Measurements from ENCODE around the gene RTN4RL1. TPM values are rescaled to one million over a fixed set of nuclear protein-coding genes. Genes with fewer than 3 reads are reported as not detected.

Gene RTN4RL1
- total and polyA plus RNA-seq, 4 experiments from 2014 or later = 0.27 to 2.0 (median 0.39) TPM

DNA sequence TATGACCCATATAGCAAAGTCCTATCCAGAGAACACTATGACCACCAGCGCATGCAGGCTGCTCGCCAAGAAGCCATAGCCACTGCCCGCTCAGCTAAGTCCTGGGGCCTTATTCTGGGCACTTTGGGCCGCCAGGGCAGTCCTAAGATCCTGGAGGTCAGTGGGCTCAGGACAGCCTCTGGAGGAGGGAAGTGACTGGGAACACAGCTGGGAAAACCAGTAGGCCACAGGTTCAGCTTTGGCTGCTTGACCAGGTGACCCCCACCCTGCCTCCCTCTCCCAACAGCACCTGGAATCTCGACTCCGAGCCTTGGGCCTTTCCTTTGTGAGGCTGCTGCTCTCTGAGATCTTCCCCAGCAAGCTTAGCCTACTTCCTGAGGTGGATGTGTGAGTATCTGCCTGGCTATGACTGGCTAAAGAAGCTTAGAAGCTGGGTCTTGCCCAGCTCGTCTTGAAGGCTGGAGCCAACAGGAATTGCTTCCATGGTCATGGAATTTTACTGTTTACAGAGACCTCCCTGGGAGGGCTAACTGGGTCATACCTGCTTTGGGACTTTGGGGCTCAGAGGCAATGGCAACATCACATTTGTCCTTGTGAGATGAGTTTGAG lies 15.2 kb upstream of the RTN4RL1 start:
- Histone ChIP-seq H3K4me1 (ENCODE audit: insufficient read depth, low read length) (peaks cover 24% of the 10 kb centered on the region), H3K4me3 (ENCODE audit: low read length in 2 of 2) (no peak overlapping the region), H3K27ac (ENCODE audit: low read depth, low read length) (no peak overlapping the region), H3K36me3 (ENCODE audit: insufficient read depth, low read length) (peaks cover 39% of the 10 kb centered on the region), H3K27me3 (ENCODE audit: insufficient read depth, low read length) (no peaks in the 10 kb centered on the region), H3K9me3 (ENCODE audit: control insufficient read depth in 1 of 2, low read length in 2 of 2) (no peaks in the 10 kb centered on the region)
- intact Hi-C loops (cut with micrococcal nuclease) = loop anchor here (5.0 to 10.0 kb wide), 3 partner anchors 208 to 396 kb away; partner anchors contain the start of genes RILP, RPA1 and SCARF1
- Mint-ChIP-seq H3K4me1 (peaks cover 6 to 32% (median 14%) of the 10 kb centered on the region in 4 donors), H3K27me3 (no peaks in the 10 kb centered on the region), H3K27ac (peak overlapping the region in 6 of 7 donors; percentile 79 to 89 (median 85)), H3K36me3 (peaks cover 15 to 48% of the 10 kb centered on the region in 2 donors), H3K9me3 (peaks cover 0 to 2% (median 0%) of the 10 kb centered on the region in 8 donors), H3K4me3 (peak overlapping the region; percentile 40 to 93 (median 64))
- ChIA-PET POLR2A (ENCODE audit: partially characterized antibody) (interaction anchor here (1.2 to 3.0 kb wide), 6 partner anchors 10 to 391 kb away, joined by 3 to 13 read pairs (median 6); partner anchors contain the start of genes DPH1, HIC1, RILP and RTN4RL1), CTCF (ENCODE audit: partially characterized antibody) (interaction anchor here (0.8 to 1.6 kb wide), 4 partner anchors 9 to 213 kb away, joined by 3 to 4 read pairs (median 3); no protein-coding TSS in a partner anchor)
- DNase-seq = no peak

- Mint-ChIP-seq H3K36me3 (peaks cover 13 to 40% of the 10 kb centered on the region in 2 donors), H3K4me3 (no peak overlapping the region), H3K27ac (peak overlapping the region in 1 of 7 donors; percentile 15), H3K9me3 (no peaks in the 10 kb centered on the region), H3K4me1 (peaks cover 7 to 24% (median 12%) of the 10 kb centered on the region in 4 donors), H3K27me3 (no peaks in the 10 kb centered on the region)
- Histone ChIP-seq H3K4me1 (ENCODE audit: insufficient read depth, low read length) (peaks cover 14% of the 10 kb centered on the region), H3K27me3 (ENCODE audit: insufficient read depth, low read length) (no peaks in the 10 kb centered on the region), H3K4me3 (ENCODE audit: low read length in 2 of 2) (no peak overlapping the region), H3K27ac (ENCODE audit: low read depth, low read length) (no peak overlapping the region), H3K36me3 (ENCODE audit: insufficient read depth, low read length) (peaks cover 30% of the 10 kb centered on the region), H3K9me3 (ENCODE audit: control insufficient read depth in 1 of 2, low read length in 2 of 2) (no peaks in the 10 kb centered on the region)
- intact Hi-C loops (cut with micrococcal nuclease) = no loop called here
- ChIA-PET CTCF (ENCODE audit: partially characterized antibody) (no interaction called here), POLR2A (ENCODE audit: partially characterized antibody) (no interaction called here)
- no peak for DNase-seq
Observed at GRCh38 chr17:2037155-2037554, 12.0 kb upstream of the RTN4RL1 start.

DNA sequence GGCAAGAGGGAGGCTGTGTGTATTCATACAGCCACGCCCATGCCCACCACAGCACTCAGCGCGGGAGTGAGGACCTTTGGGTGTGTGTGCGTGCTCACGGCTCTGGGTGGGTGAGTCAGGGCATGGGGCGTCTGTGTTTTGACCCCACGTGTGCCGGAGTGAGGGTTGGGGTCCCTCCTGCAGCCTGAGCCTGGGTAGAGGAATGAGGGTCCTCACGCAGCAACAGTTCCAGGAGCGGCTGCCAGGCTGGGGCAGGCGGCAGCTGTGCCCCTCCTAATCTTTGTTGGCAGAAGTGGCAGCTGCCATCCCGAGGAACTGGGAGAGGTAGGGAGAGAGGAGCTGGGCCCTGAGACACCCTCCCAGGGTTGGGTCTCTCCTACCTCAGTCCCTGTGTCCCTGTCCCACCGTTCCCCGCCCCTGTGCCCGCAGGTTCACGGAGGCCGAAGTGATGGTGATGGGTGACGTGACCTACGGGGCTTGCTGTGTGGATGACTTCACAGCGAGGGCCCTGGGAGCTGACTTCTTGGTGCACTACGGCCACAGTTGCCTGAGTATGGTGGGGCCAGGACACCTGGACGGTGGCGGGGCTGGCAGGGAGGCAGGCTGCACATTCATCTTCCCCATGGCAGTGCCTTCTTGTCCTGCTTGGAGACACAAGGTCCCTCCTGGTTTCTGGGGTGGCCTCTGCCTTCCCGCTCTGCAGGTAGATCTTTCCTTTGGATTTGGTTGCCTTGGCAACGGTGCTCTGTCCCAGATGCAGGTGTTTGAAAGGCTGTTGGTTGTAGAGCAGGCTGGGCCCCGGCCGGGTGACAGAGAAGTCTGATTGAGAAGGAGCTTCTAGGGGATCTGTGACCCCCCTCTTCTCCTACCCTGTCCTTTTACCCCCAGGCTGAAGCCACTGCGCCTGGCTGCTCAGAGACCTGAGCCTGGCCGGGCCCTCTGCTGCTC lies 10.7 kb upstream of the RTN4RL1 start:
- ChIA-PET CTCF (ENCODE audit: partially characterized antibody) (no interaction called here), POLR2A (ENCODE audit: partially characterized antibody) (interaction anchor here (1.0 kb wide), 1 partner anchor 319 kb away, joined by 3 read pairs; no protein-coding TSS in a partner anchor)
- Mint-ChIP-seq H3K4me3 (no peak overlapping the region), H3K9me3 (no peaks in the 10 kb centered on the region), H3K27me3 (no peaks in the 10 kb centered on the region), H3K27ac (no peak overlapping the region), H3K4me1 (peaks cover 8 to 27% (median 13%) of the 10 kb centered on the region in 4 donors), H3K36me3 (peaks cover 13 to 36% of the 10 kb centered on the region in 2 donors)
- Histone ChIP-seq H3K27me3 (ENCODE audit: insufficient read depth, low read length) (no peaks in the 10 kb centered on the region), H3K4me3 (ENCODE audit: low read length in 2 of 2) (no peak overlapping the region), H3K9me3 (ENCODE audit: control insufficient read depth in 1 of 2, low read length in 2 of 2) (no peaks in the 10 kb centered on the region), H3K36me3 (ENCODE audit: insufficient read depth, low read length) (peaks cover 30% of the 10 kb centered on the region), H3K27ac (ENCODE audit: low read depth, low read length) (no peak overlapping the region), H3K4me1 (ENCODE audit: insufficient read depth, low read length) (peaks cover 21% of the 10 kb centered on the region)
- intact Hi-C loops (cut with micrococcal nuclease) = no loop called here
- no peak for DNase-seq

DNA sequence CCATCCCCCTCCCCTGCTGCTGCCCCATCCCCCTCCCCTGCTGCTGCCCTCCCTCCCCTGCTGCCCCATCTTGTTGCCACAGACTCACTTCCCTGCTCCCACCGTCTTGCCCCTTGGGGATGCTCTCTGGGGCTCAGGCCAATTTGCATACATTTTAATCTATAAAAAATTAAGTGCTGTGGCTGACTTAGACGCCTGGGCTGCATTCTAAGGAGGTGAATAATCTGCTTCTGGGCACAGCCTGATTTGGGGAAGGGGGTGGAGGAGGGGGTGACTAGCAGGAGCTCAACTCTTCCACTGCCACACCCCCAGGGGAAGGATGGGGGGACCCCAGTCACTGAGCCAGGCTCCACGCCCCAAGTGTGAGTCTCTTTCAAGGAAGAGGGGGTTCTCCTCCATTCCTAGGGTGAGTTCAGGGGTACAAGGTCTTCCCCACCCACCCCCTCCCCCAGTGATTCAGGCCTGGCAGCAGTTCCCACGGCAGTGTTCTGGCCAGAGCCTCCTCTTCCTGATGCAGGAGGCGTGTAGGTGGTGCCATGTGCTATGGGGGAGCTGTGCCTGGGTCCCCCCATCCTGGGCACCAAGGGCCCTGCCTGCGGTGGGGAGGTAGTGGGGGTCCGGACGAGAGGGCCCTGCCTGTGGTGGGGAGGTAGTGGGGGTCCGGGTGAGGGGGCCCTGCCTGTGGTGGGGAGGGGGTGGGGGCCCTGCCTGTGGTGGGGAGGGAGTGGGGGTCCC lies 9.8 kb upstream of the RTN4RL1 start:
- no peak overlapping the region for H3K27ac Mint-ChIP-seq
- peaks cover 12 to 40% of the 10 kb centered on the region in 2 donors for H3K36me3 Mint-ChIP-seq
- POLR2A ChIA-PET (ENCODE audit: partially characterized antibody) = interaction anchor here (1.0 kb wide), 1 partner anchor 318 kb away, joined by 3 read pairs; no protein-coding TSS in a partner anchor
- H3K27ac ChIP-seq (ENCODE audit: low read depth, low read length) = no peak overlapping the region
- H3K4me1 Mint-ChIP-seq = peaks cover 9 to 32% (median 18%) of the 10 kb centered on the region in 4 donors
- intact Hi-C loops (cut with micrococcal nuclease) = no loop called here
- H3K36me3 ChIP-seq (ENCODE audit: insufficient read depth, low read length) = peaks cover 30% of the 10 kb centered on the region
- H3K4me3 Mint-ChIP-seq = no peak overlapping the region
- H3K9me3 Mint-ChIP-seq = no peaks in the 10 kb centered on the region
- CTCF ChIA-PET (ENCODE audit: partially characterized antibody) = no interaction called here
- DNase-seq = no peak
- no peaks in the 10 kb centered on the region for H3K27me3 ChIP-seq (ENCODE audit: insufficient read depth, low read length)
- no peak overlapping the region for H3K4me3 ChIP-seq (ENCODE audit: low read length in 2 of 2)
- H3K27me3 Mint-ChIP-seq = no peaks in the 10 kb centered on the region
- peaks cover 25% of the 10 kb centered on the region for H3K4me1 ChIP-seq (ENCODE audit: insufficient read depth, low read length)
- H3K9me3 ChIP-seq (ENCODE audit: control insufficient read depth in 1 of 2, low read length in 2 of 2) = no peaks in the 10 kb centered on the region

DNA sequence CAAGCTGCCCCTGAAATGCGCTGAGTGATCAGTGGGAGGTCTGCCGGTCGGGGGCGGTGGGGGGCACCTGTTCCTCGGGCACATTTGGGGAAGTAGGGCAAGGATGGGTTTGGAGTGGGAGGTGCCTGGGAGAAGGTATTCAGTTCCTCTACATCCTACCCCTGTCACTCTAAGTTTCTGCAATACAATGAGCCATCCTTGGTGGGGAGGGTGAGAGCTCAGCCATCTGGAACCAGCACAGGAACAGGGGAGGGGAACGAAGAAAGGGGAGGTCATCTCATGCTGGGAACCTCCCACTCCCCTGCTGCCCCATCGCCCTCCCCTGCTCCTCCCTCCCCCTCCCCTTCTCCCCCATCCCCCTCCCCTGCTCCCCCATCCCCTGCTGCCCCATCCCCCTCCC lies 9.0 kb upstream of the RTN4RL1 start:
- H3K27ac Mint-ChIP-seq = no peak overlapping the region
- intact Hi-C loops (cut with micrococcal nuclease) = no loop called here
- H3K4me1 Mint-ChIP-seq = peaks cover 9 to 32% (median 21%) of the 10 kb centered on the region in 4 donors
- H3K36me3 Mint-ChIP-seq = peaks cover 10 to 36% of the 10 kb centered on the region in 2 donors
- no peak overlapping the region for H3K4me3 ChIP-seq (ENCODE audit: low read length in 2 of 2)
- no peaks in the 10 kb centered on the region for H3K27me3 ChIP-seq (ENCODE audit: insufficient read depth, low read length)
- no peaks in the 10 kb centered on the region for H3K9me3 ChIP-seq (ENCODE audit: control insufficient read depth in 1 of 2, low read length in 2 of 2)
- no peak for DNase-seq
- CTCF ChIA-PET (ENCODE audit: partially characterized antibody) = interaction anchor here (0.9 kb wide), 1 partner anchor 20 kb away, joined by 3 read pairs; the partner anchor contains the start of gene HIC1
- no peak overlapping the region for H3K27ac ChIP-seq (ENCODE audit: low read depth, low read length)
- no peak overlapping the region for H3K4me3 Mint-ChIP-seq
- POLR2A ChIA-PET (ENCODE audit: partially characterized antibody) = interaction anchor here (2.1 kb wide), 1 partner anchor 10 kb away, joined by 7 read pairs; the partner anchor contains the start of gene RTN4RL1
- peaks cover 30% of the 10 kb centered on the region for H3K4me1 ChIP-seq (ENCODE audit: insufficient read depth, low read length)
- H3K9me3 Mint-ChIP-seq = no peaks in the 10 kb centered on the region
- H3K27me3 Mint-ChIP-seq = no peaks in the 10 kb centered on the region
- peaks cover 30% of the 10 kb centered on the region for H3K36me3 ChIP-seq (ENCODE audit: insufficient read depth, low read length)

- peaks cover 10 to 29% of the 10 kb centered on the region in 2 donors for H3K36me3 Mint-ChIP-seq
- POLR2A ChIA-PET (ENCODE audit: partially characterized antibody) = interaction anchor here (2.1 kb wide), 1 partner anchor 9 kb away, joined by 7 read pairs; the partner anchor contains the start of gene RTN4RL1
- DNase-seq = no peak
- H3K9me3 Mint-ChIP-seq = no peaks in the 10 kb centered on the region
- H3K27ac Mint-ChIP-seq = peak overlapping the region in 2 of 7 donors; percentile 7 to 42
- intact Hi-C loops (cut with micrococcal nuclease) = no loop called here
- H3K4me3 Mint-ChIP-seq = peak overlapping the region in 3 of 8 donors; percentile 13 to 38 (median 15)
- Histone ChIP-seq H3K4me3 (ENCODE audit: low read length in 2 of 2) (no peak overlapping the region), H3K36me3 (ENCODE audit: insufficient read depth, low read length) (peaks cover 27% of the 10 kb centered on the region), H3K9me3 (ENCODE audit: control insufficient read depth in 1 of 2, low read length in 2 of 2) (no peaks in the 10 kb centered on the region), H3K27me3 (ENCODE audit: insufficient read depth, low read length) (no peaks in the 10 kb centered on the region), H3K27ac (ENCODE audit: low read depth, low read length) (no peak overlapping the region), H3K4me1 (ENCODE audit: insufficient read depth, low read length) (peaks cover 30% of the 10 kb centered on the region)
- CTCF ChIA-PET (ENCODE audit: partially characterized antibody) = interaction anchor here (0.9 to 2.1 kb wide), 2 partner anchors 21 to 384 kb away, joined by 3 to 4 read pairs; partner anchors contain the start of genes HIC1 and RILP
- no peaks in the 10 kb centered on the region for H3K27me3 Mint-ChIP-seq
- peaks cover 9 to 32% (median 21%) of the 10 kb centered on the region in 4 donors for H3K4me1 Mint-ChIP-seq
Observed at GRCh38 chr17:2033153-2033552, 8.0 kb upstream of the RTN4RL1 start.

Measured in CD4-positive, alpha-beta memory T cell (primary cell).